ENCODE data around the gene RPA3. TPM values are rescaled to one million over a fixed set of nuclear protein-coding genes. Genes with fewer than 3 reads are reported as not detected.
A peak's percentile ranks its signal among the peaks of the same experiment; 100 is the strongest.

The RPA3 gene
- total RNA-seq, 1 donor from 2014 or later, result 23.5 TPM

DNA sequence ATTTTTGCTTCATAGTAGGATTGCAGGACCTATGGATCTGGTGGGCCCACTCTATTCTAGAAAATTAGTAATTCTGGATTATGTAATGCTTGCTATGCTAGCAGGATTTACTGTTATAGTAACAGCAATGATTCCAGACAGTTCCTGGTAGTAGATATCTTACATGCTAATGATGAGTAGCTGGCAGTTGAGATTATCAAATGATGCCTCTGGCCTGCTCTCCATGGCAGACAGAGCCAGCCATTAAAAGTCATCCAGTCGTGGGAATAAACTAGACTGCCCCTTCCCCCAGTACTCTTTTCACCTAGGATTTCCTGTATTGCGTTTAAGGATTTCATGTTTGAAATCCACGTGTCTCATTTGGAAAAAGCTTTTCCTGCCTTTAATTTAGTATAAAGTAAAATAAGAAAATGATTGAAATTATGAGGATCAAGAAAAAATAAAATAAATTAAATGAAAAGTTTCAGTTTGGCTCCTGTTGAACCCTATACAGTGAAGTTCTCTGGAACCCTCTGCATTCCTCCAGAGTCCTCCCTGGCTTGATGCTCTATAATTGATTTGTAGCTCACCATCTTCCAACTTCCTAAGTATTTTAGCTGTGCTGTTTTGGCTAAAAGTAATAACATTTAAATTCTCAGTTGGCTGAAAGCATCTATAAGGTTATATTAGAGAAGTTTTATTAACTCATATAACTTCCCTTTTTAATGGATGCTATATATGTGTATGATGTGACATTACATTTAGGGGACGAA is 63.3 kb downstream of the RPA3 start:
- DNase-seq (ENCODE audit: low read depth, low spot score), result no peak

- no peak for DNase-seq (ENCODE audit: low read depth, low spot score)
Observed at GRCh38 chr7:7653593-7654187, 64.7 kb downstream of the RPA3 start.

- DNase-seq (ENCODE audit: low read depth, low spot score), result no peak
Observed at GRCh38 chr7:7652798-7653540, 65.4 kb downstream of the RPA3 start.

DNA sequence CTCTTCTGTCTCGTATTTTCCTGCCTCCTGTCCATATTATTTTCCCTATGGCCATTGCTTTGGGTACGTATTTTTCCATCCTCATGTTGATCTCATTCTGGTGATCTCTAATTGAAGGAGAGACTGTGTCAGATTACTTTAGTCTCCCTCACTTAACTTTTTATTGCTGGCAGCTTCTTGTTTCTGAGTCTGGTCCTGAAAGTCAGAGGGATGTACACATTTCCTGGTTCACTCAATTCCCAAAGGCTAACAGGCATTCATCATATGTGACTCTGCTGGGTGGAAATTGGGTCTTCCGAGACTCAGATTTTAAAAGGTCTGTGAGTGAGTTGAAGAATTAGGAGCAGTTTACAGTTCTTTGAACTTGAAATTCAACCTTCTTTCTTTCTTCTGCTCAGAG is 66.9 kb downstream of the RPA3 start:
- DNase-seq (ENCODE audit: low read depth, low spot score), result no peak

DNA sequence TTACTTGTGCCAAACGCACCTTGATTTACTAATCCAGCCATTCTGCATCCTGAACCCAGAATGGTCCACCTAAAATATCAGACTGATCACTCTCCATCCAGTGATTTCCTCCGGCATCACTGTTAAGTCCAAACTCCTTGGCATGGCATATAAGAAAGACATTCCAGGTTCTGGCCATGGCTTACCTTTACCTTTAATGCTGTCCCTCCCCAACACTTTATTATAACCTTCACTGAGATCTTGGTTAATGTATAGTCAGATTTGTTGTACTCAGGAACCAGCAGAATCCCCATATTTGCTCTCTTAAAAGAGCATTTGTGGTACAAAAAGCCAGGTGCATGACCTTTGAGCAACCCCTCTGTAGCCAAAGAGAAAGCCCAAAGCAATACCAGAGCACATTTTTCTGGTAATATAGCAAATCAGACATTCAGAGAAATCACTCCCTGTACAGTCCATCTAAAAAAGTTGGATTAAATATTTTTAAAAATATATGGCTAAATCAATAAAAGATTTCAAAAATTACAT is 67.7 kb downstream of the RPA3 start:
- DNase-seq (ENCODE audit: low read depth, low spot score), result no peak

DNA sequence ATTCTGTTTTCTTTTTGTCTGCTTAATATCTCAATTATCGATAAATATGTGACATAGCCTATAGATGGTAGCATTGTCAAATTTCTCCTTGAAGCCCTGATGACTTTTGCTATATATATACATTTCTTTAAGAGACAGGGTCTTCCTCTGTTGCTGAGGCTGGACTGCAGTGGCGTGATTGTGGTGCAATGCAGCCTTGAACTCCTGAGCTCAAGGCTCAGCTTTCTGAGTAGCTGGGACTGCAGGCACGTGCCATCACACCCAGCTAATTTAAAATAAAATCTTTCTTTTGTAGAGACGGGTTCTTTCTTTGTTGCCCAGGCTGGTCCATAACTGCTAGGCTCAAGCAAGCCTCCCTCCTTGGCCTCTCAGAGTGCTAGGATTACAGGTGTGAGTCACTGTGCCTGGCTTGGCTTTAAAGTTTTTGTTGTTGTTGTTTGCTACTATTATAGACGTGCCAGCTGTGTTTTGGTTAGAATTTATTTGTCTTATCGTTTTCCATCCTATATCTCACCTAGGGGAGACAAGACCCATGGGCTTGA is 70.8 kb downstream of the RPA3 start:
- no peak for DNase-seq (ENCODE audit: low read depth, low spot score)

DNA sequence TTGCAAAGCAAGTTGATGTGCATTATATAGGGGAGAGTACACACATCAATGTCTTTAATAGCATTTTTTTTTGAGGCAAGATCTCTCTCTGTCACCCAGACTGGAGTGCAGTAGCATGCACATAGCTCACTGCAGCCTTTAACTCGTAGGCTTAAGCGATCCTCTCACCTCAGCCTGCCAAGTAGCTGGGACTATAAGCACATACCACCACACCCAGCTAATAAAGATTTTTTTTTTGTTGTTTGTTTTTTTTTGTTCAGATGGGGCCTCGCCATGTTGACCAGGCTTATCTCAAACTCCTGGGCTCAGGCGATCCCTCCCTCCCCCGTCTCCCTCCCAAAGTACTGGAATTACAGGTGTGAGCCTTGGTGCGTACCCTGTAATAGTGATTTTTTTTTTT is 76.3 kb downstream of the RPA3 start:
- no peak for DNase-seq (ENCODE audit: low read depth, low spot score)

- DNase-seq (ENCODE audit: low read depth, low spot score), result no peak
Observed at GRCh38 chr7:7641129-7641663, 77.2 kb downstream of the RPA3 start.

- DNase-seq (ENCODE audit: low read depth, low spot score), result peak; percentile 95
Observed at GRCh38 chr7:7640221-7641128, 77.9 kb downstream of the RPA3 start, which contains the start of gene UMAD1. TSS of gene UMAD1 (plus strand) at chr7:7640752. CDS start at chr7:7673372, 32,620 bp downstream.

DNA sequence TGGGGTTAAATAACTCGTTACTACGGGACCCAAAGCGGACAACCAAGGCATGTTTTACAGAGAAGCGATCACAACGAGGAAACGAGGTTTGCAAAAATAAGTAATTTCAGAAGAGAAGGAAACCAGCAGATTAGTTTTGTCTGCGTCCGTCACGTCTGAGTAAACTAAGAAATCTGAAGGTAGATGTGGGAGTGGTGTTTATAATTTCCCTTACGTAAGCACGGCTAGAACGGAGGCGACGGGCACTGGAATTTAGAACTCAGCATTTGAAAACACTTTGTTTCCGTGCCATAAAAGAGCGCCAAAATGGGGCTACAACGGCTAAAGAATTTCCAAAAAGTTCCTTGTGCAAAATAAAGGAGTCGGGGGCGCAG is 78.6 kb downstream of the RPA3 start:
- no peak for DNase-seq (ENCODE audit: low read depth, low spot score)

DNA sequence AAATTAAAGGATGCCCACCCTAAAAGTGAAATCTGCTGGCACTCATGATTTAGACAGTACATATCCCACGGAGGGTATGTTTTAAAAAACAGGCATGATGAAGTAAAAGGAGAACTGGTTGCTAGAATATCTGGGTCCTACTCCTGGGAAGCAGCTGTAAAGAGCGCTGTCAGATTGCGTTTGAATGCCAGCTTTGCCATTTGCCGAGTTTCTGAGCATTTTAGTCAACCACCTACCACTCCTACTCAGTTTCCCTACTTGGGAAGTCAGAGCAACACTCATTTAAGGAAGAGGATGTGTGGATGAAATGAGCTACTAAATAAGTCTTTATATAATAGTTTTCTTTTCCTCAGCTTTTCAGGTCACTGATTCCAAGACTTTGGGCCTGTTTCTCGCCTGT is 79.0 kb downstream of the RPA3 start:
- DNase-seq (ENCODE audit: low read depth, low spot score), result no peak

- no peak for DNase-seq (ENCODE audit: low read depth, low spot score)
Observed at GRCh38 chr7:7630626-7631329, 87.6 kb downstream of the RPA3 start.

DNA sequence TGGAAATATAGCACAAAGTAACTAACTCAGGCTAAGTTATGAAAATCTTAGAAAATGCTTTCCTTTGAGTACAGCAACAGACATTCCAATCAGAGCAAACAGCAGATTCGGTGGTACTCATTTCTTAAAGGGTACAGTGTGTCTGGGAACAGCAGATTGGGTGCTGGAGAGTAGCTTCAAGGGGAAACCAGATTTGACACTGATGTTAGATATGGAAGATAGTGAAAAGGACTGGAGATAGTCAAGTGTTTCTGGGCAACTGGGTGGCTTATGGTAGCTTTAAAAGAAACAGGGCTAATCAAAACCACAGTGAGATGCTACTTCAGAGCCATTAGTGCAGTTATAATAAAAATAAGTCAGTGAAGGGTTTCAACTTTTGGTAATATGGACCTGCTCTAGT is 89.9 kb downstream of the RPA3 start:
- DNase-seq (ENCODE audit: low read depth, low spot score), result no peak

- no peak for DNase-seq (ENCODE audit: low read depth, low spot score)
Observed at GRCh38 chr7:7620644-7621210, 97.7 kb downstream of the RPA3 start.

DNA sequence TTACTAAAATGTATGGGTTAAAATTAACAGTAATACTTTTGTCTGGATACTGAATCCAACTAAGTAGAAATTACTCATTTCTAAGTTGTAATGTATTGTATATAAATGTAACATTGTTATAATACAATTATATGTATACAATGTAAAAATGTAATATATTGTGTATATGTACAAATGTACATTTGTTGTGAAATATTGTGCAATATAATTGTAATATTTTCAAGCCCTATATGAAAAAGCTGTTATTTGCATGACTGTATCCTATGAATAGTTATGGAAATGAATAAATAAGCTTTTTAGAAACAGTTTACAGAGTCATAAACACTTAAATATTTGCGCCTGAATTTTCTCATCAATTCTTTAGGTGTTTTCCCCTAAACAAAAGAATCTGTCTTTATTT is 98.2 kb downstream of the RPA3 start:
- DNase-seq (ENCODE audit: low read depth, low spot score), result no peak

DNA sequence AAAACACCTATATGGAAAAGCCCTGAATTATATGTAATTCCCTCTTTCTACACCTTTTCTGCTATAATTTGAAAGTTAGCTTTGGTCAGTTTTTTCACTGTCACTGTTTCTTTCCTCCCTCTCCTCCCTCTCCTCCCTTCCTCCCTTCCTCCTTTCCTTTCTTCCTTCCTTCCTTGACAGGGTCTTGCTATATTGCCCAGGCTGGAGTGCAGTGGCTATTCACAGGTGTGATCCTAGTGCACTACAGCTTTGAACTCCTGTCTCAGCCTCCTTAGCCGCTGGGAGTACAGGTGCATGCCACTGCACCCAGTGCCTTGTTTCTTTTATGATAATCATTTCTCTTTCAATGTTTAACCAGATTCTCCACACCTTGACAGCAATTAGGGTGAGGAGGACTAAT is 100.0 kb downstream of the RPA3 start:
- DNase-seq (ENCODE audit: low read depth, low spot score), result no peak

GRCh38 chr7:7617550-7617949 is 100.9 kb downstream of the RPA3 start:
- no peak for DNase-seq (ENCODE audit: low read depth, low spot score)

DNA sequence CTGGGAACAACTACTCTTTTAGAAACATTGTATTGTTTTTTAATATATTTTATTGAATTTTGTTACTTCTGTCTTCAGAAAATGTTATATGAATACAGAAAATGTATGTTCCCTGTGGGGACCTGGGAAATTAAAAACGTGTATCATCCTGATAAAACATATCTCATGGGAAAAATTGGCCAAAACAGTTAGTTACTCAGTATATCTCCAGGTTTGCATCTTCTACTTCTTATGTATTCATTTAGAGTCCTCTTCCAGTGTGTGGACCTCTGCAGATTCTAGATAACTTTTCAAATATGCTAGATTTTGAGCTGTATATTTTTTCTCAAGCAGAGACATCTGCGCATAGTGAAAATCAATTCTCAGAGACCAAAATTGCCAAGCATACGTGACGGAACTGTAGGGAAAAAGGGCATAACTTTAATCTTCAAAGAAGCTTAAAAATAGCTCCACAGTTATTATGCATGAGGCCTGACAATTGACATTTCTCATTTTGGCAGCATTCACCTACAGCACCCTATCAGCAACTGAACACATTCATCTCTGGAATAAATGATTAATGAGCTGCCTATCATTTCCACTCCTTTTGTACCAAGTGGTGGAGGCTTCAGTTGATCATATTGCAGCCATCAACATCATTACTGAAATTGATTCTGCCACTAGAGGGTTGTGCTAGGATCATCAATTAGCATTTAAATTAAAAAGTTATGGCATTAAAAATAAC is 104.2 kb downstream of the RPA3 start:
- no peak for DNase-seq (ENCODE audit: low read depth, low spot score)

DNA sequence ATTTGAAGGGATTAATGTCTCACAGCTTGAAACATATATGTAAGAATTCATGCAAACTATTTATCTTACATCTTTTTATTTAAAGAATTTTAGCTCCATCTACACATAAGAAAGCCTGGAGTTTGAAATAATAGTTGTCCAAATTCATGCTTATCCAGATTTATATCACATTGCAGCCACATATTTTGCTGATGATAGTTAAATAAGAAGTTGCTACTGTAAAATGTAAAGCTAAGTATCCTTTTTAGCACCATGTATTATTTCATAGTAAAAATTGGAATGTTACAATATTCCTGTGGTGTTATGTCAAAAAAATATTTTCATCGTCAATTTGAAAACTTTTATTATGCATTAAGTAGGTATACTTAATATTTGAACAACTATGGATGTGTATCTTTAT is 105.2 kb downstream of the RPA3 start:
- no peak for DNase-seq (ENCODE audit: low read depth, low spot score)

Measured in pulmonary artery endothelial cell (primary cell).